Measurements from ENCODE around the gene KCNQ1.

GRCh38 chr11:2887515-2888195 is 442.8 kb downstream of the KCNQ1 start:
- TF ChIP-seq CTCF (IDR thresholded peaks at IDR 0.05) (no peak), POLR2A (IDR thresholded peaks at IDR 0.05) (no peak)

Measured in adrenal gland (tissue), 5 donors.